Peyer's patch (tissue), 4 donors: Measurements from ENCODE around the gene DOCK4. TPM values are rescaled to one million over a fixed set of nuclear protein-coding genes. Genes with fewer than 3 reads are reported as not detected.

ENCODE experiments used
- DNase-seq, 3 donors: peaks; one replicate each; pipeline ENCODE4 v3.0.0-alpha.2; 2017 to 2019
- H3K27ac ChIP-seq, 4 donors: fragments of 200-600 bp; sonication (generic); one replicate each; pipeline ENCODE4 v1.5.1; 2016 to 2019
- H3K27me3 ChIP-seq, 2 donors: fragments of 200-600 bp; sonication (generic); one replicate each; pipeline ENCODE4 v1.5.1; 2019
- H3K36me3 ChIP-seq, 3 donors: fragments of 200-600 bp; sonication (generic); one replicate each; pipeline ENCODE4 v1.5.1; 2016 to 2019
- H3K4me1 ChIP-seq, 4 donors: fragments of 200-600 bp; sonication (generic); one replicate each; pipeline ENCODE4 v1.5.1; 2016 to 2019
- H3K4me3 ChIP-seq, 4 donors: fragments of 200-600 bp; sonication (generic); 1 replicate in 3 of 4; 2 replicates in 1 of 4; pipeline ENCODE4 v1.5.1; 2016 to 2019; ENCODE audit warnings: mild to moderate bottlenecking in 1 of 4
- H3K9me3 ChIP-seq, 4 donors: fragments of 200-600 bp; sonication (generic); one replicate each; pipeline ENCODE4 v1.5.1; 2016 to 2019; ENCODE audit warnings: mild to moderate bottlenecking in 1 of 4
- POLR2A ChIP-seq, 2 donors: fragments of 450-650 bp; IDR thresholded peaks; one replicate each; pipeline ENCODE4 v1.5.1; 2017; ENCODE audit warnings: antibody characterized with exemption in 2 of 2, mild to moderate bottlenecking in 2 of 2, moderate library complexity in 2 of 2
- total RNA-seq, 4 donors: library from RNA; depleted of rRNA; stranded (reverse); fragments of >200 nt; gene quantifications; one replicate each; pipeline ENCODE4 v1.1.0, GENCODE V29; 2016
- TF ChIP-seq, protein P1 (sequence below), 6 experiments: fragments of 450-650 bp in 4 of 6; fragments of 200-600 bp in 2 of 6; sonication (generic) in 1 of 6; IDR thresholded peaks; one replicate each; pipeline ENCODE4 v1.5.1; 2017 to 2019; ENCODE audit warnings: antibody characterized with exemption in 6 of 6, mild to moderate bottlenecking in 3 of 6, moderate library complexity in 1 of 6

The DOCK4 gene
- total RNA-seq, 4 donors from 2014 or later, result 5.1 to 52.8 (median 15.5) TPM

DNA sequence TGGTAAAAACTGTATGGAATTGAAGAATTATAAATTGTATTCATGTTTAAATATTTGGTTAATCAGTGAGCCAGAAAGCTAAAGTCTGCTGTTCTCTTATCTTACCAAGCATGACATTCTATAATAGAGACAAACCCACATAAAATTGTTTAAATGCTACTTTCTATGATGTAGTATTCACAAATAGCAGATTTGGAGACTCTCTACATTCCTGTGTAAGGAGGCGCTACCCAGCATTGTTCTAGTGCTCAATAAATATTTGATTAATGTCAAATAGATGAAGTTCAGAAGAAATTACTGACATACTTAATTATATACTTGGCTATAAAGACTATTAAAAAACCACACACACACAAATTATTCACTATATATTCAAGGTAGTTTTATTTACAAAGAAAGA is 49.8 kb downstream of the DOCK4 start:
- DNase-seq, result no peak
- H3K4me1 ChIP-seq, result peaks cover 0 to under 1% (median 0%) of the 10 kb centered on the region in 4 donors
- H3K36me3 ChIP-seq, result no peaks in the 10 kb centered on the region
- H3K27ac ChIP-seq, result no peak overlapping the region
- TF ChIP-seq, protein P1, sequence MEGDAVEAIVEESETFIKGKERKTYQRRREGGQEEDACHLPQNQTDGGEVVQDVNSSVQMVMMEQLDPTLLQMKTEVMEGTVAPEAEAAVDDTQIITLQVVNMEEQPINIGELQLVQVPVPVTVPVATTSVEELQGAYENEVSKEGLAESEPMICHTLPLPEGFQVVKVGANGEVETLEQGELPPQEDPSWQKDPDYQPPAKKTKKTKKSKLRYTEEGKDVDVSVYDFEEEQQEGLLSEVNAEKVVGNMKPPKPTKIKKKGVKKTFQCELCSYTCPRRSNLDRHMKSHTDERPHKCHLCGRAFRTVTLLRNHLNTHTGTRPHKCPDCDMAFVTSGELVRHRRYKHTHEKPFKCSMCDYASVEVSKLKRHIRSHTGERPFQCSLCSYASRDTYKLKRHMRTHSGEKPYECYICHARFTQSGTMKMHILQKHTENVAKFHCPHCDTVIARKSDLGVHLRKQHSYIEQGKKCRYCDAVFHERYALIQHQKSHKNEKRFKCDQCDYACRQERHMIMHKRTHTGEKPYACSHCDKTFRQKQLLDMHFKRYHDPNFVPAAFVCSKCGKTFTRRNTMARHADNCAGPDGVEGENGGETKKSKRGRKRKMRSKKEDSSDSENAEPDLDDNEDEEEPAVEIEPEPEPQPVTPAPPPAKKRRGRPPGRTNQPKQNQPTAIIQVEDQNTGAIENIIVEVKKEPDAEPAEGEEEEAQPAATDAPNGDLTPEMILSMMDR (IDR thresholded peaks at IDR 0.05), result no peak
- TF ChIP-seq POLR2A (IDR thresholded peaks at IDR 0.05), result no peak
- H3K27me3 ChIP-seq, result no peaks in the 10 kb centered on the region
- no peaks in the 10 kb centered on the region for H3K9me3 ChIP-seq
- H3K4me3 ChIP-seq, result no peak overlapping the region

DNA sequence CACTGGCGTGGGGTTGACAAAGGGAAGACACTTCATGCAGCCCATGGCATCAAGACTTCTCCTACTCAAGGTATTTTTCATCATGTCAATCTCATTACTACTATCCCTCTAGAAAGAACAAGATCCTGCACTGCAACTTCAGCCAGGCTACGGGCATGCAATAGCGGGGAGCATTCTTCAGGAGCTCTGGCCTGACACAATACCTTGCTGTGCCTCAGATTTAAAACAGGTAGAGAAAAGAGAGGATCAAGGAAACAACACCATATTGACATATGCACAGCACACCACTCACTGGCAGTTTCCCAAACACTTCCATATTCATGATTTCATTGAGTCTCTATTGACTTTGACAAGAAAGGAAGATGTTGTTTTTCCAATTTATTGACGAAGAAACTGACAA is 51.5 kb downstream of the DOCK4 start:
- no peaks in the 10 kb centered on the region for H3K9me3 ChIP-seq
- H3K27me3 ChIP-seq, result no peaks in the 10 kb centered on the region
- no peak overlapping the region for H3K4me3 ChIP-seq
- DNase-seq, result no peak
- TF ChIP-seq POLR2A (IDR thresholded peaks at IDR 0.05), result no peak
- TF ChIP-seq, protein P1 (IDR thresholded peaks at IDR 0.05), result no peak
- H3K36me3 ChIP-seq, result no peaks in the 10 kb centered on the region
- no peaks in the 10 kb centered on the region for H3K4me1 ChIP-seq
- no peak overlapping the region for H3K27ac ChIP-seq

DNA sequence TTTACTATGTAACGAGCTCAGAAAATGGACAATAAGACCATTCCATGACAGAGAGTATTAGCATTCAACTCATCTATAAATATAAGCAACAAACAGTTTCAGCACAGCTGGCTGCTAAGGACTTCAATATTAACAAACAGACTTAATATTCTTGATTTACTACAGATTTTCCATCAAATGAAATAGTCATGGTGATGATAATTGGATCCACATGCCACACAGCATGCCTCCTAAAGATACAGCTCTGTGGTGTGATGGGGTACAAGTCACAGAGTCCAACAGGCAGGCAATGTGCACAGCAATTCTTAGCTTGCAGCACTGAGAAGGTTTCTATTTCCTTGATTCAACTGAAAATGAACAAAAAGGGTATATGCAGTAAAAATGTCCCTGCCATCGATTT is 54.0 kb downstream of the DOCK4 start:
- TF ChIP-seq POLR2A (IDR thresholded peaks at IDR 0.05), result no peak
- TF ChIP-seq, protein P1 (IDR thresholded peaks at IDR 0.05), result no peak
- H3K4me1 ChIP-seq, result no peaks in the 10 kb centered on the region
- H3K27ac ChIP-seq, result no peak overlapping the region
- H3K27me3 ChIP-seq, result no peaks in the 10 kb centered on the region
- no peak overlapping the region for H3K4me3 ChIP-seq
- H3K36me3 ChIP-seq, result no peaks in the 10 kb centered on the region
- H3K9me3 ChIP-seq, result no peaks in the 10 kb centered on the region
- no peak for DNase-seq

DNA sequence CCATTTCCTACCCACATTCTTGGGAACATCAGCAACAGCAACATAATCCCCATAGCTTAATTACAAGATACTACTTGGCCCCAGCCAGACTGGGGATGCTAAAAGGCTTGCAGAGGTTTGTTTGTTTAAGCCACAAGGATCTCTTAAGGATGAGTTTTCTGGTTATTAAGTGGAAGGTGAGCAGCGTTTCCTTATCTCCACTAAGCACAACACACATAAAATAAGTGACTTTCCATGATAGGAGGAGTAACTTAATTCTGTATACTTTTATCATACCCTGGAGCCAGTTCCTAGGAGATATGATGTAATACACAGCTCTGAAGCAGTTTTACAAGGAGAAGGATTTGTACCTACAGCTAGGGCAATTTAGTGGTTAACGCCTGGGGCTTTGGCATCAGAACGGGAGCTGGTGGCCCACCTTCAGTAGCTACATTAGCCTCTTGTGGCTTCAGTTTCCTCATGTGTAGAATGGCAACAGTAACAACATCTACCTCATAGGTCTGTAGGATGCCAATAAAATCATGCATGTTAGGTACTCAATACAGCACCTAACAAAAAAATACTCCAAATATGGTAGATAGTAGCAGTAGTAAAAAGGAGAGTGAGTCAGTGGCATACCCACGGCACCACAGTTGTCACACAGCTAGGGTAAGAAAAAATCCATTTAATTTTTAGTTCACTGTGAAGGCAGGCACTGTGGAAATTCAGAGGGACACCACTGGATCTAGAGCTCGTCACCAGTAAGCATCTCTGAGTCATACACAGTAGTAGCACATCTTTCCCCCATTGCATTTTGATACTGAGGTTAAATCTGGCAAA is 55.2 kb downstream of the DOCK4 start:
- Histone ChIP-seq H3K4me1 (no peaks in the 10 kb centered on the region), H3K36me3 (no peaks in the 10 kb centered on the region), H3K27ac (no peak overlapping the region), H3K4me3 (no peak overlapping the region), H3K9me3 (no peaks in the 10 kb centered on the region), H3K27me3 (no peaks in the 10 kb centered on the region)
- TF ChIP-seq, protein P1 (IDR thresholded peaks at IDR 0.05), result no peak
- no peak for TF ChIP-seq POLR2A (IDR thresholded peaks at IDR 0.05)
- DNase-seq, result no peak

DNA sequence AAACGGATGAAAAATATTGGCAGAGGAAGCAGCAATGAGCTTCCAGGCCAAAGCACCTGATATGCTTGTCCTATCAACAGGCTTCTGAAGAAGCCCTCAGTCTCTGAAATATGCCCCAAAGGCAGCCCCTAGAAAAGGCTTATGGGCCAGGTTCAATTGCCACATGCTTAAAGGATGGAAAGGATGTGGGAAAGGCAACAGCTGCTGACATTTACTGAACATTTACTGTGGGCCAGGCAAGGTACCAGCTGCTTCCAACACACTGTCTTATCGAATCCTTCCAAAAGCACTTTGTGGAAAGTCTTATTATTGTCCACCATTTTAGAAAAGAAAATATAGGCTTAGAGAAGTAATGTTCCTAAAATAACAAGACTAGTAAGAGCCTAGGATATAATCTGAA is 56.5 kb downstream of the DOCK4 start:
- no peaks in the 10 kb centered on the region for H3K9me3 ChIP-seq
- no peak overlapping the region for H3K27ac ChIP-seq
- H3K36me3 ChIP-seq, result no peaks in the 10 kb centered on the region
- no peak for DNase-seq
- H3K27me3 ChIP-seq, result no peaks in the 10 kb centered on the region
- no peak overlapping the region for H3K4me3 ChIP-seq
- no peaks in the 10 kb centered on the region for H3K4me1 ChIP-seq
- TF ChIP-seq, protein P1 (IDR thresholded peaks at IDR 0.05), result no peak
- no peak for TF ChIP-seq POLR2A (IDR thresholded peaks at IDR 0.05)
